Esophagus muscularis mucosa (tissue), 4 donors: Measurements from ENCODE around the gene APOBEC4.

Experiments used
- EP300 ChIP-seq: sonication (generic); formaldehyde crosslinking; IDR thresholded peaks from one replicate; pipeline ENCODE4 v1.6.1; 2017; ENCODE audit warnings: antibody characterized with exemption
- POLR2AphosphoS5 ChIP-seq, 2 donors: sonication (generic); formaldehyde crosslinking; IDR thresholded peaks; one replicate each; pipeline ENCODE4 v1.6.1; 2017; ENCODE audit warnings: antibody characterized with exemption in 2 of 2
- TF ChIP-seq, protein P1 (sequence below), 3 experiments: fragments of 200-600 bp in 2 of 3; fragments of 450-650 bp in 1 of 3; sonication (generic) in 2 of 3; IDR thresholded peaks; one replicate each; pipeline ENCODE4 v1.5.1; 2017 to 2019; ENCODE audit warnings: antibody characterized with exemption in 3 of 3, mild to moderate bottlenecking in 2 of 3, moderate library complexity in 1 of 3

DNA sequence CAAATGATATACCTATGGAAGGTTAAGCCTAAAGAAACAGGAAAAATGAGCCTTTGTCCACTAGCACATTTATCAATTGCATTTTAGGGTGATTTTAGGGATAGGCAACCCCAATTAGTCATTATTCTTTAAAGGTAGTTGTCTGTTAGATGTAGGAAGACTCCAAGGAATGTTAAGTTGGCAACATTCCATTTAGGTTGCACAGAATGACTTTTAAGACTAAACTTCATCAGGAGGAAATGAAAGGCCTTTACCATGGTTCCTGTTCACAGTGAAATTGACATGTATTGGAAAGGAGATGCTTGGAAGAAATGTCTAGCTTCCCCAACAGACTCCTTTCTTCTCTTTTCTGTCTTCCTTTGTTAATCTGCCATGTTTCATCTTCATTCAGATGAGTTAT, 1.6 kb upstream of the APOBEC4 start:
- TF ChIP-seq, protein P1, sequence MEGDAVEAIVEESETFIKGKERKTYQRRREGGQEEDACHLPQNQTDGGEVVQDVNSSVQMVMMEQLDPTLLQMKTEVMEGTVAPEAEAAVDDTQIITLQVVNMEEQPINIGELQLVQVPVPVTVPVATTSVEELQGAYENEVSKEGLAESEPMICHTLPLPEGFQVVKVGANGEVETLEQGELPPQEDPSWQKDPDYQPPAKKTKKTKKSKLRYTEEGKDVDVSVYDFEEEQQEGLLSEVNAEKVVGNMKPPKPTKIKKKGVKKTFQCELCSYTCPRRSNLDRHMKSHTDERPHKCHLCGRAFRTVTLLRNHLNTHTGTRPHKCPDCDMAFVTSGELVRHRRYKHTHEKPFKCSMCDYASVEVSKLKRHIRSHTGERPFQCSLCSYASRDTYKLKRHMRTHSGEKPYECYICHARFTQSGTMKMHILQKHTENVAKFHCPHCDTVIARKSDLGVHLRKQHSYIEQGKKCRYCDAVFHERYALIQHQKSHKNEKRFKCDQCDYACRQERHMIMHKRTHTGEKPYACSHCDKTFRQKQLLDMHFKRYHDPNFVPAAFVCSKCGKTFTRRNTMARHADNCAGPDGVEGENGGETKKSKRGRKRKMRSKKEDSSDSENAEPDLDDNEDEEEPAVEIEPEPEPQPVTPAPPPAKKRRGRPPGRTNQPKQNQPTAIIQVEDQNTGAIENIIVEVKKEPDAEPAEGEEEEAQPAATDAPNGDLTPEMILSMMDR (IDR thresholded peaks at IDR 0.05), result no peak
- TF ChIP-seq POLR2AphosphoS5 (IDR thresholded peaks at IDR 0.05) (no peak), EP300 (no peak)
